Measurements from ENCODE around the gene ARFIP1.
A peak's percentile ranks its signal among the peaks of the same experiment; 100 is the strongest.

The ARFIP1 gene

GRCh38 chr4:152945639-152946038 is 165.9 kb downstream of the ARFIP1 start:
- peaks cover 13% of the 10 kb centered on the region for H3K4me1 ChIP-seq (ENCODE audit: control insufficient read depth, low read depth, low read length)
- H2AK5ac ChIP-seq (ENCODE audit: low read length): no peak overlapping the region
- H3K79me1 ChIP-seq (ENCODE audit: low read length): peaks cover 13% of the 10 kb centered on the region
- no peak overlapping the region for H3K4me3 ChIP-seq (ENCODE audit: low read length)
- no peak for DNase-seq
- H2BK120ac ChIP-seq (ENCODE audit: low read depth, low read length): no peak overlapping the region
- no peak overlapping the region for H3K27ac ChIP-seq (ENCODE audit: low read depth, low read length)
- H3K23ac ChIP-seq (ENCODE audit: low read length): no peak overlapping the region
- H2BK5ac ChIP-seq (ENCODE audit: low read length): no peak overlapping the region
- H4K8ac ChIP-seq (ENCODE audit: low read depth, low read length): no peak overlapping the region
- H3K36me3 ChIP-seq (ENCODE audit: control insufficient read depth, insufficient read depth, low read length): no peaks in the 10 kb centered on the region
- H2BK15ac ChIP-seq (replicated peaks; ENCODE audit: low read depth): no peak overlapping the region
- no peak overlapping the region for H3K4me2 ChIP-seq (ENCODE audit: low read length)
- H3K56ac ChIP-seq (ENCODE audit: low read length): no peak overlapping the region
- no peak overlapping the region for H3K9ac ChIP-seq (ENCODE audit: low read length)
- peaks cover 25% of the 10 kb centered on the region for H3K79me2 ChIP-seq (ENCODE audit: control insufficient read depth, insufficient read depth, low read length)
- no peak overlapping the region for H4K5ac ChIP-seq (ENCODE audit: low read length)
- H3K4ac ChIP-seq (ENCODE audit: low read depth, low read length): no peak overlapping the region
- no peak overlapping the region for H3K18ac ChIP-seq (ENCODE audit: low read length)
- H3K27me3 ChIP-seq (ENCODE audit: insufficient read depth, low read length, poor library complexity): no peaks in the 10 kb centered on the region
- WGBS (ENCODE audit: extremely low coverage, insufficient coverage, low lambda C conversion rate): no CpG with 5 or more reads among the region's 9 CpGs

- no CpG with 5 or more reads among the region's 4 CpGs for WGBS (ENCODE audit: extremely low coverage, insufficient coverage, low lambda C conversion rate)
- peaks cover 23% of the 10 kb centered on the region for H3K79me2 ChIP-seq (ENCODE audit: control insufficient read depth, insufficient read depth, low read length)
- H3K56ac ChIP-seq (ENCODE audit: low read length): no peak overlapping the region
- H2AK5ac ChIP-seq (ENCODE audit: low read length): no peak overlapping the region
- H3K18ac ChIP-seq (ENCODE audit: low read length): no peak overlapping the region
- H4K5ac ChIP-seq (ENCODE audit: low read length): no peak overlapping the region
- no peak overlapping the region for H4K8ac ChIP-seq (ENCODE audit: low read depth, low read length)
- H3K23ac ChIP-seq (ENCODE audit: low read length): no peak overlapping the region
- no peak overlapping the region for H3K4ac ChIP-seq (ENCODE audit: low read depth, low read length)
- H3K4me2 ChIP-seq (ENCODE audit: low read length): no peak overlapping the region
- no peak overlapping the region for H3K4me3 ChIP-seq (ENCODE audit: low read length)
- H3K79me1 ChIP-seq (ENCODE audit: low read length): peaks cover 13% of the 10 kb centered on the region
- no peaks in the 10 kb centered on the region for H3K36me3 ChIP-seq (ENCODE audit: control insufficient read depth, insufficient read depth, low read length)
- no peak overlapping the region for H2BK15ac ChIP-seq (replicated peaks; ENCODE audit: low read depth)
- DNase-seq: no peak
- no peak overlapping the region for H2BK120ac ChIP-seq (ENCODE audit: low read depth, low read length)
- no peak overlapping the region for H3K9ac ChIP-seq (ENCODE audit: low read length)
- no peak overlapping the region for H2BK5ac ChIP-seq (ENCODE audit: low read length)
- H3K4me1 ChIP-seq (ENCODE audit: control insufficient read depth, low read depth, low read length): peaks cover 17% of the 10 kb centered on the region
- no peak overlapping the region for H3K27ac ChIP-seq (ENCODE audit: low read depth, low read length)
- no peaks in the 10 kb centered on the region for H3K27me3 ChIP-seq (ENCODE audit: insufficient read depth, low read length, poor library complexity)
Measured at GRCh38 chr4:152946446-152946845, 166.7 kb downstream of the ARFIP1 start.

- no peak for DNase-seq
- Histone ChIP-seq H3K27ac (ENCODE audit: low read depth, low read length) (no peak overlapping the region), H3K23ac (ENCODE audit: low read length) (no peak overlapping the region), H3K79me2 (ENCODE audit: control insufficient read depth, insufficient read depth, low read length) (peaks cover 17% of the 10 kb centered on the region), H3K4me2 (ENCODE audit: low read length) (no peak overlapping the region), H2BK15ac (replicated peaks; ENCODE audit: low read depth) (no peak overlapping the region), H4K8ac (ENCODE audit: low read depth, low read length) (no peak overlapping the region), H2AK5ac (ENCODE audit: low read length) (no peak overlapping the region), H3K36me3 (ENCODE audit: control insufficient read depth, insufficient read depth, low read length) (no peaks in the 10 kb centered on the region), H3K4me3 (ENCODE audit: low read length) (no peak overlapping the region), H3K56ac (ENCODE audit: low read length) (no peak overlapping the region), H2BK120ac (ENCODE audit: low read depth, low read length) (no peak overlapping the region), H4K5ac (ENCODE audit: low read length) (no peak overlapping the region), H3K4ac (ENCODE audit: low read depth, low read length) (no peak overlapping the region), H3K18ac (ENCODE audit: low read length) (no peak overlapping the region), H3K9ac (ENCODE audit: low read length) (no peak overlapping the region), H2BK5ac (ENCODE audit: low read length) (no peak overlapping the region), H3K79me1 (ENCODE audit: low read length) (peaks cover 9% of the 10 kb centered on the region), H3K27me3 (ENCODE audit: insufficient read depth, low read length, poor library complexity) (no peaks in the 10 kb centered on the region), H3K4me1 (ENCODE audit: control insufficient read depth, low read depth, low read length) (peaks cover 18% of the 10 kb centered on the region)
- WGBS (ENCODE audit: extremely low coverage, insufficient coverage, low lambda C conversion rate): no CpG with 5 or more reads among the region's 2 CpGs
Measured at GRCh38 chr4:152947311-152947710, 167.6 kb downstream of the ARFIP1 start.

- H3K79me1 ChIP-seq (ENCODE audit: low read length): peaks cover 5% of the 10 kb centered on the region
- no peak overlapping the region for H2BK15ac ChIP-seq (replicated peaks; ENCODE audit: low read depth)
- H2AK5ac ChIP-seq (ENCODE audit: low read length): no peak overlapping the region
- H4K8ac ChIP-seq (ENCODE audit: low read depth, low read length): no peak overlapping the region
- no peak overlapping the region for H3K4me2 ChIP-seq (ENCODE audit: low read length)
- no peak overlapping the region for H3K9ac ChIP-seq (ENCODE audit: low read length)
- H3K4me1 ChIP-seq (ENCODE audit: control insufficient read depth, low read depth, low read length): peaks cover 12% of the 10 kb centered on the region
- H3K79me2 ChIP-seq (ENCODE audit: control insufficient read depth, insufficient read depth, low read length): peaks cover 9% of the 10 kb centered on the region
- no peak overlapping the region for H3K23ac ChIP-seq (ENCODE audit: low read length)
- H4K5ac ChIP-seq (ENCODE audit: low read length): no peak overlapping the region
- no peaks in the 10 kb centered on the region for H3K36me3 ChIP-seq (ENCODE audit: control insufficient read depth, insufficient read depth, low read length)
- H3K56ac ChIP-seq (ENCODE audit: low read length): no peak overlapping the region
- no peak overlapping the region for H3K4ac ChIP-seq (ENCODE audit: low read depth, low read length)
- H3K4me3 ChIP-seq (ENCODE audit: low read length): no peak overlapping the region
- no peak overlapping the region for H2BK120ac ChIP-seq (ENCODE audit: low read depth, low read length)
- no peak overlapping the region for H2BK5ac ChIP-seq (ENCODE audit: low read length)
- peak overlapping the region; percentile 7 for H3K18ac ChIP-seq (ENCODE audit: low read length)
- no peak overlapping the region for H3K27ac ChIP-seq (ENCODE audit: low read depth, low read length)
- DNase-seq: peak; percentile 65
- no peaks in the 10 kb centered on the region for H3K27me3 ChIP-seq (ENCODE audit: insufficient read depth, low read length, poor library complexity)
- no CpG with 5 or more reads among the region's 8 CpGs for WGBS (ENCODE audit: extremely low coverage, insufficient coverage, low lambda C conversion rate)
Measured at GRCh38 chr4:152949930-152950329, 170.2 kb downstream of the ARFIP1 start.

- Histone ChIP-seq H3K36me3 (ENCODE audit: control insufficient read depth, insufficient read depth, low read length) (no peaks in the 10 kb centered on the region), H4K8ac (ENCODE audit: low read depth, low read length) (no peak overlapping the region), H3K4me3 (ENCODE audit: low read length) (no peak overlapping the region), H3K27me3 (ENCODE audit: insufficient read depth, low read length, poor library complexity) (no peaks in the 10 kb centered on the region), H3K4me1 (ENCODE audit: control insufficient read depth, low read depth, low read length) (peaks cover 12% of the 10 kb centered on the region), H3K27ac (ENCODE audit: low read depth, low read length) (peak overlapping the region; percentile 40), H3K56ac (ENCODE audit: low read length) (peak overlapping the region; percentile 51), H3K4ac (ENCODE audit: low read depth, low read length) (no peak overlapping the region), H2BK120ac (ENCODE audit: low read depth, low read length) (no peak overlapping the region), H2BK5ac (ENCODE audit: low read length) (peak overlapping the region; percentile 26), H4K5ac (ENCODE audit: low read length) (no peak overlapping the region), H3K79me1 (ENCODE audit: low read length) (peaks cover 5% of the 10 kb centered on the region), H3K23ac (ENCODE audit: low read length) (peak overlapping the region; percentile 34), H2BK15ac (replicated peaks; ENCODE audit: low read depth) (no peak overlapping the region), H3K79me2 (ENCODE audit: control insufficient read depth, insufficient read depth, low read length) (peaks cover 7% of the 10 kb centered on the region), H3K18ac (ENCODE audit: low read length) (peak overlapping the region; percentile 7), H3K9ac (ENCODE audit: low read length) (no peak overlapping the region), H2AK5ac (ENCODE audit: low read length) (no peak overlapping the region), H3K4me2 (ENCODE audit: low read length) (no peak overlapping the region)
- DNase-seq: no peak
- WGBS (ENCODE audit: extremely low coverage, insufficient coverage, low lambda C conversion rate): no CpG with 5 or more reads among the region's 11 CpGs
Measured at GRCh38 chr4:152950402-152951274, 170.9 kb downstream of the ARFIP1 start.
